ENCODE measurements around the gene OSBPL1A.

OSBPL1A gene

GRCh38 chr18:24189664-24190346 is 207.8 kb downstream of the OSBPL1A start:
- no peak for DNase-seq (ENCODE audit: extremely low spot score)
- ChIA-PET POLR2A (interaction anchor here (1.2 to 1.3 kb wide), 2 partner anchors 51 kb away, joined by 3 to 5 read pairs; partner anchors contain the start of gene CABYR), CTCF (interaction anchor here (0.6 to 6.8 kb wide), 2 partner anchors 13 to 450 kb away, joined by 5 to 55 read pairs; no protein-coding TSS in a partner anchor)
- TF ChIP-seq LEF1 (IDR thresholded peaks at IDR 0.05; ENCODE audit: borderline replicate concordance), result no peak
- no peak for TF ChIP-seq SP1 (IDR thresholded peaks at IDR 0.05)
- no peak for TF ChIP-seq TARDBP (IDR thresholded peaks at IDR 0.05)
- no peak for TF ChIP-seq L3MBTL2 (conservative IDR thresholded peaks at IDR 0.05)
- TF ChIP-seq SUZ12 (IDR thresholded peaks at IDR 0.05), result no peak
- TF ChIP-seq ARNT (IDR thresholded peaks at IDR 0.05), result no peak
- TF ChIP-seq FOXK2 (IDR thresholded peaks at IDR 0.05), result no peak
- no peak for TF ChIP-seq FOXA1 (IDR thresholded peaks at IDR 0.05)
- no peak for TF ChIP-seq FOXM1 (IDR thresholded peaks at IDR 0.05; ENCODE audit: borderline replicate concordance)
- TF ChIP-seq CTBP1 (IDR thresholded peaks at IDR 0.05; ENCODE audit: borderline replicate concordance), result no peak

- DNase-seq (ENCODE audit: extremely low spot score), result no peak
- TF ChIP-seq ELF4 (IDR thresholded peaks at IDR 0.05) (no peak), L3MBTL2 (conservative IDR thresholded peaks at IDR 0.05) (no peak), FOXA1 (IDR thresholded peaks at IDR 0.05) (no peak), ARNT (IDR thresholded peaks at IDR 0.05) (no peak), LEF1 (IDR thresholded peaks at IDR 0.05; ENCODE audit: borderline replicate concordance) (no peak), SP1 (IDR thresholded peaks at IDR 0.05) (no peak), FOXK2 (IDR thresholded peaks at IDR 0.05) (no peak), NFRKB (IDR thresholded peaks at IDR 0.05) (no peak), TARDBP (IDR thresholded peaks at IDR 0.05) (no peak), HDGF (IDR thresholded peaks at IDR 0.05; ENCODE audit: borderline replicate concordance) (no peak), FOXM1 (IDR thresholded peaks at IDR 0.05; ENCODE audit: borderline replicate concordance) (no peak), PKNOX1 (IDR thresholded peaks at IDR 0.05) (no peak), SUZ12 (IDR thresholded peaks at IDR 0.05) (no peak)
- ChIA-PET POLR2A (interaction anchor here (1.3 kb wide), 1 partner anchor 50 kb away, joined by 3 read pairs; the partner anchor contains the start of gene CABYR), CTCF (interaction anchor here (0.6 to 6.8 kb wide), 2 partner anchors 12 to 451 kb away, joined by 5 to 55 read pairs; no protein-coding TSS in a partner anchor)
These were observed 208.6 kb downstream of the OSBPL1A start for GRCh38 chr18:24189007-24189528.

GRCh38 chr18:24188120-24188519 is 209.5 kb downstream of the OSBPL1A start:
- POLR2A ChIA-PET, result no interaction called here
- DNase-seq (ENCODE audit: extremely low spot score), result no peak
- CTCF ChIA-PET, result interaction anchor here (1.3 to 6.8 kb wide), 2 partner anchors 9 to 11 kb away, joined by 3 to 55 read pairs; no protein-coding TSS in a partner anchor
- no peak for TF ChIP-seq NFRKB (IDR thresholded peaks at IDR 0.05)
- TF ChIP-seq HDGF (IDR thresholded peaks at IDR 0.05; ENCODE audit: borderline replicate concordance), result no peak
- no peak for TF ChIP-seq ARNT (IDR thresholded peaks at IDR 0.05)
- TF ChIP-seq CTBP1 (IDR thresholded peaks at IDR 0.05; ENCODE audit: borderline replicate concordance), result no peak
- TF ChIP-seq FOXA1 (IDR thresholded peaks at IDR 0.05), result no peak
- no peak for TF ChIP-seq L3MBTL2 (conservative IDR thresholded peaks at IDR 0.05)

GRCh38 chr18:24187689-24188088 is 209.9 kb downstream of the OSBPL1A start:
- POLR2A ChIA-PET, result no interaction called here
- DNase-seq (ENCODE audit: extremely low spot score), result no peak
- CTCF ChIA-PET, result interaction anchor here (0.6 to 6.8 kb wide), 4 partner anchors 8 to 274 kb away, joined by 3 to 55 read pairs (median 4); no protein-coding TSS in a partner anchor
- TF ChIP-seq ZNF384 (IDR thresholded peaks at IDR 0.05), result no peak
- TF ChIP-seq PKNOX1 (IDR thresholded peaks at IDR 0.05), result no peak

GRCh38 chr18:24187049-24187448 is 210.6 kb downstream of the OSBPL1A start:
- ChIA-PET POLR2A (no interaction called here), CTCF (interaction anchor here (0.6 to 6.8 kb wide), 4 partner anchors 8 to 275 kb away, joined by 3 to 55 read pairs (median 4); no protein-coding TSS in a partner anchor)
- DNase-seq (ENCODE audit: extremely low spot score), result no peak

More at GRCh38 chr18:24187049-24187448, 210.6 kb downstream of the OSBPL1A start:
- TF ChIP-seq HDGF (IDR thresholded peaks at IDR 0.05; ENCODE audit: borderline replicate concordance) (no peak), CTBP1 (IDR thresholded peaks at IDR 0.05; ENCODE audit: borderline replicate concordance) (no peak), ARNT (IDR thresholded peaks at IDR 0.05) (no peak), ELF4 (IDR thresholded peaks at IDR 0.05) (no peak), PKNOX1 (IDR thresholded peaks at IDR 0.05) (no peak), LEF1 (IDR thresholded peaks at IDR 0.05; ENCODE audit: borderline replicate concordance) (no peak), NFRKB (IDR thresholded peaks at IDR 0.05) (no peak), BHLHE40 (IDR thresholded peaks at IDR 0.05; ENCODE audit: borderline replicate concordance) (no peak), L3MBTL2 (conservative IDR thresholded peaks at IDR 0.05) (no peak), SP1 (IDR thresholded peaks at IDR 0.05) (no peak), FOXM1 (IDR thresholded peaks at IDR 0.05; ENCODE audit: borderline replicate concordance) (no peak), TARDBP (IDR thresholded peaks at IDR 0.05) (no peak)
